ENCODE results near the gene BPIFB1. TPM values are rescaled to one million over a fixed set of nuclear protein-coding genes. Genes with fewer than 3 reads are reported as not detected.

BPIFB1 gene
- total and polyA plus RNA-seq, 2 donors (not counting 3 experiments of a cell fraction or from before 2014, with no cell fraction given): not detected

- no peaks in the 10 kb centered on the region for H3K9me3 ChIP-seq (replicated peaks; ENCODE audit: control insufficient read depth, insufficient read depth, low read length)
- no peak overlapping the region for H3K27ac ChIP-seq (ENCODE audit: insufficient read depth, low read depth, low read length)
- CTCF ChIA-PET: no interaction called here
- no peaks in the 10 kb centered on the region for H3K36me3 ChIP-seq (ENCODE audit: control insufficient read depth in 2 of 2, extremely low read depth in 1 of 2, insufficient read depth in 2 of 2, low read length in 2 of 2)
- no peak overlapping the region for H3K4me3 ChIP-seq (replicated peaks in 1 of 3; ENCODE audit: insufficient read depth in 1 of 3, low read depth in 1 of 3, low read length in 3 of 3)
- FAIRE-seq: no peak
- intact Hi-C loops (cut with micrococcal nuclease) (no loop called here), dilution Hi-C loops (cut with MboI; ENCODE audit: extremely low pct_ligation_motif_present, low sequenced_read_pairs) (no loop called here)
- no peaks in the 10 kb centered on the region for H3K9me1 ChIP-seq (replicated peaks; ENCODE audit: control insufficient read depth, extremely low read depth, insufficient read depth, low read length)
- no peaks in the 10 kb centered on the region for H3K79me2 ChIP-seq (ENCODE audit: control insufficient read depth, insufficient read depth, low read length)
- no TSS peak for BruUV-seq (replicated peaks)
- POLR2A ChIA-PET: no interaction called here
- no peaks in the 10 kb centered on the region for H3K4me1 ChIP-seq (ENCODE audit: control insufficient read depth, extremely low read depth, insufficient read depth, low read length)
- no peak for TF ChIP-seq GATA2 (IDR thresholded peaks at IDR 0.05; ENCODE audit: insufficient read depth, insufficient read length, low read depth, low read length)
- TF ChIP-seq CTCF (IDR thresholded peaks at IDR 0.05; ENCODE audit: extremely low read depth in 1 of 2, insufficient read depth in 1 of 2, low read depth in 1 of 2, low read length in 2 of 2): no peak
- TF ChIP-seq POLR2AphosphoS5 (IDR thresholded peaks at IDR 0.05; ENCODE audit: insufficient read depth, low read depth, low read length): no peak
- TF ChIP-seq MAX (IDR thresholded peaks at IDR 0.05; ENCODE audit: insufficient read depth, insufficient read length): no peak
- no peak for TF ChIP-seq POLR2A (IDR thresholded peaks at IDR 0.05; ENCODE audit: low read depth, low read length)
- no peak for TF ChIP-seq EZH2 (IDR thresholded peaks at IDR 0.05; ENCODE audit: borderline replicate concordance, low read depth, low read length, severe bottlenecking)
- no peak for TF ChIP-seq FOS (IDR thresholded peaks at IDR 0.05; ENCODE audit: borderline replicate concordance, insufficient read depth, low read length)
- TF ChIP-seq JUN (IDR thresholded peaks at IDR 0.05; ENCODE audit: borderline replicate concordance, insufficient read depth, insufficient read length, low read depth): no peak
- TF ChIP-seq MYC (IDR thresholded peaks at IDR 0.05; ENCODE audit: low read depth, low read length): no peak
- no peak overlapping the region for H2AFZ ChIP-seq (ENCODE audit: low read depth, low read length)
- H4K20me1 ChIP-seq (replicated peaks; ENCODE audit: control insufficient read depth, extremely low read depth, insufficient read depth, low read length): no peaks in the 10 kb centered on the region
- no peak overlapping the region for H3K4me2 ChIP-seq (ENCODE audit: insufficient read depth, low read length)
- H3K9ac ChIP-seq (replicated peaks; ENCODE audit: extremely low read depth, insufficient read depth, low read length): no peak overlapping the region
- H3K27me3 ChIP-seq (ENCODE audit: control insufficient read depth in 2 of 2, insufficient read depth in 2 of 2, low read length in 2 of 2): peaks cover 0 to 3% of the 10 kb centered on the region in 2 experiments
- DNase-seq (ENCODE audit: low read depth, low spot score): no peak
Measured at GRCh38 chr20:33334111-33334510, 51.1 kb downstream of the BPIFB1 start.
